Stimulated activated CD8-positive, alpha-beta memory T cell treated with anti-CD3 and anti-CD28 coated beads, Interleukin-4, amount 100 ng/mL, for 4 hours (primary cell): Measurements from ENCODE around the gene CLCN6.

Experiments
- DNase-seq, 2 donors: peaks; one replicate each; pipeline ENCODE4 v3.0.0-alpha.2; 2020; ENCODE audit warnings: low read depth in 2 of 2, low spot score in 1 of 2

Gene CLCN6

DNA sequence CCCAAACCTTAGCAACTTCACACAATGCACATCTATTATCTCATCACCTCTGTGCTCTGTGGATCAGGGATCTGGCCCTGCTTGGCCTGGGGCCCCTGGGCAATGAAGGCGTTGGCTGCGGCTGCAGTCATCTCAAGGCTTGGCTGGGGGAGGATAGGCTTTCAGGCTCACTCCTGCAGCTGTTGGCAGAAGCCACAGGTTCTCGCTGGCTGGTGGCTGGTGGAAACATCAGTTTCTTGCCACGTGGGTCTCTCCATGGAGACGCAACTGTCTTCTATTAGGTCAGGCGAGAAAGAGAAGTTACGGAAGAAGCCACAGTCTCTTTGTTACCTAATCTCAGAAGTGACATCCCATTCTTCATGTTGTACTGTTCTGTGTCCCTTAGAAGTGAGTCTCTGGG is 45.2 kb downstream of the CLCN6 start:
- no peak for DNase-seq

DNA sequence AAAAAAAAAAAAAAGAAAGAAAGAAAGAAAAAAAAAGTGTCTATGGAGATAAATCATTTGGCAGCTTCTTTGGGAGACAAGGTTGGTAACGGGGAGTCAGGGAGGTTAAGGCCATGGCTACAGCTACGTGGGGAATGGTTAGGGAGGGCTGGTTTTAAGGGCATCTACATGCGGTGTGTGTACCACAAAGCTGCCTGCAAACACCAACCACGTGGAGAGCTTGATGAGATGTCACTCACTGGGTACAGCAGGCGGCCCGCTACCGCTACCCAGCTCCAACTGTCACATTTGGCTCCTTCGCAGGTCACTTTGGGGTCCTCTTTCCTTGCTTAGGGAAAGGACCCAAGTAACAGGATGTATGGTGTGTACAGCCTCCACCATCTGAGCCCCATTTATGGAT is 48.5 kb downstream of the CLCN6 start:
- DNase-seq = no peak

DNA sequence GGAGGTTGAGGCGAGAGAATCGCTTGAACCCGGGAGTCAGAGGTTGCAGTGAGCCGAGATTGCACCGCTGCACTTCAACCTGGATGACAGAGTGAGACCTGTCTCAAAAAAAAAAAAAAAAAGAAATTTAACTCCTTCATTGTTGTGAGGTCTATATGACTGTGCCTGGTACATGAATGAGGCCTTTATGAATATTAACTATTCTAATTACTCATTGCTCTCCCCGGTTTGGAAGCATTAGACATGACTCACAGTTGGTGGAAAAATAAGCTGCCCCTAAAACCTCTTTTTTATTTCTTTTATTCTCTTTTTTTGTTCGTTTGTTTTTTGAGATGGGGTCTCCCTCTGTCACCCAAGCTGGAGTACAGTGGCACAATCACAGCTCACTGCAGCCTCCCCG is 49.4 kb downstream of the CLCN6 start:
- no peak for DNase-seq

DNA sequence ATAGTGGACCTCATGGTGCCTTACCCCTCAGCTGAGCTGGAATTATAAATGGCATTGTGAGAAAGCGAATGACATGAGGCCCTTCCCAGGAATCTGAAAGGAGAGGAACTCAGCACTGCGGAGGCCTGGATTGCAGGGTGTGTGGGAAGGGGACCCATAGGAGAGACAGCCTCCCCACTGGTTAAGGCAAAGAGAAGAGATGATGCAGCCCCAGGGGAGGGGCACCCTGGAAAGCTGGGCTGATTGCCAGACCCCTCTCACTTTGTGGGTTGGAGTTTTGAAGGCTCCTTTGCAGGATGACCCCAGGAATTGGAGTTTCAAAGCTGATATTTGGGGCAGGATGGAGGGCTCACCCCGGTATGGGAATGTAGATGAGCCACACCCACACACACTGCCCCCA is 50.7 kb downstream of the CLCN6 start:
- DNase-seq = no peak

DNA sequence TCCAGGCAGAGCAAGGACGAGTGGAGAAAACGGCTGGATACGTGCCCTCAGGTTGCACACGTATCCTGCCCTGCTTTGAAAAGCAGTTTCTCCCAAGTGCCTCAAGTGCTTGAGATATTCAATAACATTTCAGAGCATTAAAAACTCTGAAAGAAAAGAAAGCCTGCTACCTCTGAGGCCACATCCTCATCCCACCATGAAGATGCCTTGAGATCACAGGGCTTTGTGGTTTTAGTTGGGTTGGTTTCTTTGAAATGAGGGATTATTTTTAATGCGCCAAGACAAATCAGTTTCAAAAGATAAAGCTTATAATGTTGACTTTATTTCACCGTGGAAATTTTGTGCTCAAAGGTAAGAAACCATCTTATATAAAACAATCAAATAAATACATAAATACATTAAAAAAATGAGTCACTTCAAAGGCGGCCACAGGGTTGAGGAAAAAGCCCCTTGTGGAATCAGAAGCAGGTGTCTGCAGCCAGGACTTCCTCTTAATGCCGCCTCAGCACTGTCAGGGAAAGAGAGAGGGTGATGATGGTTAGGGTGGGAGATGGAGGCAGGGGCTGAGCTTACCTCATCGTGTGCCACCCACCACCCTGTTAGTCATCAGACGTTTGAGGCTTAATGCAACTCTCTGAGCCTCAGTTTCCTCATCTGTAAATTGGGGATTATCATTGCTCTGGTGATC is 51.3 kb downstream of the CLCN6 start:
- DNase-seq = no peak

DNA sequence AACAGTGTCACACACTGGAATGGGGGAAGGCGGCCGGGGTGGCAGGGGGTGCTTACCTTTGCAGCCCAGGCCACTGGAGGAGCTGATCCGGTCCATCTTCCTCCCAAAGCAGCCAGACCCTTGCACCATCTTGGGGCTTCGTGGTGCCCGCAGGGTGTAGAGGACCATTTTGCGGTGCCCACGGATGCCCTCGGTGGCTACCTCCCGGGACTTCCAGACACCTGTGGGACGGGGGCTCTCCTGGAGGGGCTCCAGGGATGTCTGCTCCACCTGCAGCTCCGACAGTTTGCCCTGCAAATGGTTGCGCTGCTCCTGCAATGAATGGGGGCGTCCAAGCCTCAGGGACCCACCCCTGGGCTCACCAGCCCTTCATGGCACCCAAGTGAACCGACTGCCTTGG is 52.2 kb downstream of the CLCN6 start:
- DNase-seq = no peak

DNA sequence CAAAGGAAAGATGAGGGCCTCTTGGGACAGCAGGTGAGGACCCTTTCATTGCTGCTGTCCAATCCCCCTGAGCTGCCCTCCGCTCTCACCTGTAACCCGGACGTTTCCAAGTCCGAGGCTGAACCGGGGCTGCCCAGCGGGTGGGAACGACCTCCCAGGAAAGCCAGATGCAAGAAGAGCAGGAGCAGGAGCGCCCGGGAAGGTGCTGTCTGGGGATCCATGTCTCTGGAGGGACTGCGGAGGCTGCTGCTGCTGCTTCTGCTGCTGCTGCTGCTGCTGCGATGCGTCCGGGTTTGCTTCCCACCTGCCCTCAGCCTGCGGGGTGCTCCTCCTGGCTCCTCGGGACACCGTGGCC is 52.6 kb downstream of the CLCN6 start, which contains the start of gene NPPB:
NPPB (minus strand) TSS at position 333 of the 355 bp plus-strand sequence; CDS start at position 221, 112 bp downstream.
- DNase-seq = no peak

DNA sequence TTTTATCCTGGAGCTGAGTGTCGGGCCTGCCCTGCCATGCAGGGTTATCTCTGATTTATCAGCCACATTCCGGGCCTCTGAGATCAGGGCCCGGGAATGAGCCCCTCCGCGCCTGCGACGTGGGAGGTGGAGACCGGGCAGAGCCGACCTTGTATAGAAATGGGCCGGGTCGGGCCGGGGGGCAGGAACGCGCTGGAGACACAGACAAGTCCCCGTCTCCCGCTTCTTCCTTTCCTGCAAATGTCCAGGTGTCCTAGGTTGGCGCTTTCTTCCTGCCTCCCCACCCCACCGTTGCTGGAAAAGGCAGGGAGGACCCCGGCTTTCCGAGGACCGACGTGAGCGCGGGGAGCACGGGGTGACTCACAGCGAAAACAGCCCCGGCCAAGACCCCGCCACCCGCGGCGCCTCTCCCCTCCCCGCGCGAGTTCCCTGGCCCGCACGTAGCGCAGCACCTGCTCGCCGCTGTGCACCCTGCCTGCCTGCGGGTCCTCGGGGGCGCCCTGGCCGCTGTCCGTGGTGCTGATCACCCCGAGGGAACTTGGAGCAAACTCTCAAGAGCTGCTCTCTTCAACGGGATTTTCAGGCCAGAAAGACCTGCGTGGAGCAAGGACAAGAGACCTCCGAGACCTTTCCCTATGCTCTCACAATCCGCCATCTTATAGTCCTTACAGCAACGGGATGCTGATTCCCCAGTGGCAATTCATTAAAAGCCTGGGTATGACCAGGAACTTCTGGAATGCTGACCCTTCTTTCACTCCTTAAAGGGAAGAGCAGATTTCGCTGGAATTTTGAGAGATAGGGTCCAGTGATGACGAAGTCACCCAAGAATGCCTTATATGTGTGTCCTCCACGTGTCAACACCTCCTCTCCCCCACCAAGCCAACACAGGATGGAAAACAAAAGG is 53.2 kb downstream of the CLCN6 start:
- DNase-seq = peak; percentile 7 to 23

DNA sequence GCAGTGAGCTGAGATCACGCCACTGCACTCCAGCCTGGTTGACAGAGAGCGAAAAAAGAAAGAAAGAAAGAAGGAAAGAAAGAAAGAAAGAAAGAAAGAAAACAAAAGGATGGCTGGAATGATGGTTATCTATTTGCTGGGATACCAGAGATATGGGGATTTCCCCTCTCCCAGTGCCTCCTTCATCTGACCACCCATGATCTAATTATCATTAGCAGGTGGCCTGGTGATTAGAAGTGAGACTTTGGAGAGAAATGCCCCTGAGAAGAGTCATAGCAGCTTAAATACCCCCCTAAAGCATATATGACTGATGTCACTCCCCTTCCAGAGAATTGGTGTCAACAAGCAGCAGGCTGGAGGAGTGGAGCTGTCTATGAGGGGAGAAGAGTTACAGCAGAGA is 54.1 kb downstream of the CLCN6 start:
- no peak for DNase-seq

DNA sequence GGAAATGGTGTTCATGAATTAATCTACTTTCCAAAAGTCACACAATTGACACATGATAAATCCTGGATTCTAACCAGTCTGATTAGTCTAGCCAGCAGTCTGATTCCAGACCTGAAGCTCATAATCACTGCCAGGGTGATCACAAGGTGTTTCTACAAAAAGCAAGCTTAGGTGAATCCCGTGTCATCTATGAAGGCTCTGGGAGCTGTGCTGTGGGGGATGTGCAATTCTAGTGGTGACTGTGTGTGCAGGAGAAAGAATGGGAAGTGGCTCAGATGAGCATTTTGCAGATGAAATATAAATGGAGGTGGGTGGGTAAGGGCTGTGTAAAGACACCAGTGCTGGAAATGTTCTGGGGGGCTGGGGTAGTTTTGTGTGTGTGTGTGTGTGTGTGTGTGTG is 54.6 kb downstream of the CLCN6 start:
- no peak for DNase-seq

DNA sequence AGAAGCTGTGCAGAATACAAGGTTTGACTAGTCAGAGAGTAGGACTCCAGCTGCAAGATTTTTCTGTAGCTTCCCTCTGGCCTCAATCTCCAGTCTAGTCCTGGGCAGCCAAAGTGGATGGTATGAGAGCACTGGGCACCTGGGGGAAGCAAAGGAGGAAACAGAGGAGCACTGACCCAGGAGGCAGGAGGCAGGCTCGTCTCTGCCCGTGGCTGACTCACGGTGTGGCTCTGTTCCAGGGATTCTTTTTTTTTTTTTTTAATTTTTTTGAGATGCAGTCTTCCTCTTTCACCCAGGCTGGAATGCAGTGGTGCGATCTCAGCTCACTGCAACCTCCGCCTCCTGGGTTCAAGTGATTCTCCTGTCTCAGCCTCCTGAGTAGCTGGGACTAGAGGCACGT is 56.9 kb downstream of the CLCN6 start:
- DNase-seq = no peak

DNA sequence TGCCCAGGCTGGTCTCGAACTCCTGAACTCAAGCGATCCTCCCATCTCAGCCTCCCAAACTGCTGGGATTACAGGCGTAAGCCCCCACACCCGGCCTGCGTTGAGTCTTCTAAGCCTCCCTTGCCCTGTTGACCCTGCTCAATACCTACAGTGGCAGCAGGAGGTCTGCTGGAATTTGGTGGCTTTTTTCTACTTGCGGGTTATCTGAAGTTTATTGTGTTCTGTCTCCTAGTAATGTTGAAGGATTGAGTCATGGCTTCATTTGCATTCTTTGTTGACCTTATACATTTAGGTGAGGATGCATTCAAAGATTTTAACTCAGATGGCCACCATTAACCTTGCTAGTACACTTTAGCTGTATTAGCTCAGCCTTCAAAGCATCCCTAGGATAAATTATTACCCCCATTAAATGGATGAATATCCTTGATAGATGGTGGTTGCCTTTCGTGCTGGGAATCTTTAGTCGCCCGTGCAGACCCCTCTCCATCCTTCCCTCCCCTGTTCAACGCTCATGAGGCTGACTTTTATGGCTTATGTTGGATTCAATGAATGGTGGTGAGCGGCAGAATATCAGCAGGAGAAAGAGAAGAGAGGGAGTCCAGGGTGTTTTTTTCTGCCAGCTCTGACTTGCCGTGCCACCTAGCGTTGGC is 62.5 kb downstream of the CLCN6 start:
- DNase-seq = no peak

DNA sequence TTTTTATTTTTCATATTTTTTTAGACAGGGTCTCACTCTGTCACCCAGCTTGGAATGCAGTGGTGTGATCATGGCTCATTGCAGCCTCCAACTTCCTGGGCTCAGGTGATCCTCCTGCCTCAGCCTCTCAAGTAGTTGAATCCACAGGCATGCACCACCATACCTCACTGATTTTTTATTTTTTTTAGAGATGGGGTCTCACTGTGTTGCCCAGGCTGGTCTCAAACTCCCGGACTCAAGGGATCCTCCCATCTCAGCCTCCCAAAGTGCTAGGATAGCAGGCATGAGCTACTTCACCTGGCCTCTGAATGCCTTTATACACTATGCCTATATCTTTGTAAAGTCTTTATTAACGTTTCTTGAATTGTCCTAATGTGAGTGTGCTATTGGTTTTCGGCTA is 63.1 kb downstream of the CLCN6 start:
- DNase-seq = no peak

DNA sequence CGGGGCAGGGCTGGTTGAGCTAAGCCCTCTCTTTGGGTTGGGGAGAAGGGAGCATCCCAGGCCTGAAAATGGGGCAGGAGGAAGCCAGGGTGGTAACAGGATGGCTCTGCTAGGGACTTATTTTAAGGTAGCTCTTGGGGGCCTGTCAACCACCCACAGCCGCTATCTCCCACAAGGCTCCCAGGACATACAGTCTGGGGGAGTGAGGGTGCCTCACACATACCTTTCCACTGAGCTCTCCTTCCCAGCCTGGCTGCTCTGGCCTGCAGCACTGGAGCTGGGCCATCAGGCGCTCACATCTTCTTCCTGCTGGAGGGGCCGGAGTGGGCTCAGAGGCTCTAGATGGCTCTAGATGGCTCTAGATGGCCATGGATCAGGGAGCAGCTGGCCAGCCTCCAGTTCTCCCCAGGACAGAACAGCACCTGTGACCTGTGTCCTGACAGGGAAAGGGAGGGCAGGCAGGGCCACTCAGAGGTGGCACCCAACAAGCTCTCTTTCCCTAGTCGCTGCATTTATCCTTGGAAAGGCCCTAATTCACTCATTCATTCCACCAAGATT is 63.7 kb downstream of the CLCN6 start:
- no peak for DNase-seq

DNA sequence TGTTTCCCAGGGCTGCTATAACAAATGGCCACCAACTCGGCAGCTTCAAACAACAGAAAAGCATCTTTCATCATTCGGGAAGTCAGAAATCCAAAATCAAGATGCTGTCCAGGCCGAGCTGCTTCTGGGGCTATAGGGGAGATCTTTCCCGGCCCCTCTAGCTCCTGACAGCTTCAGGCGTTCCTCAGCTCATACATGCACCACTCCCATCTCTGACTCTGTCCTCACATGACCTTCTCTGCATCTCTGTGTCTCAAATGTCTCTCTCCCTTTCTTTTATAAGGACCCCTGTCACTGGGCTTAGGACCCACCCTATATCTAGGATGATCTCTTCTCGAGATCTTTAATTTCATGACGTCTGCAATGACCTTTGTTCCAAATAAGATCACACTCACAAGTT is 66.6 kb downstream of the CLCN6 start:
- DNase-seq = no peak

DNA sequence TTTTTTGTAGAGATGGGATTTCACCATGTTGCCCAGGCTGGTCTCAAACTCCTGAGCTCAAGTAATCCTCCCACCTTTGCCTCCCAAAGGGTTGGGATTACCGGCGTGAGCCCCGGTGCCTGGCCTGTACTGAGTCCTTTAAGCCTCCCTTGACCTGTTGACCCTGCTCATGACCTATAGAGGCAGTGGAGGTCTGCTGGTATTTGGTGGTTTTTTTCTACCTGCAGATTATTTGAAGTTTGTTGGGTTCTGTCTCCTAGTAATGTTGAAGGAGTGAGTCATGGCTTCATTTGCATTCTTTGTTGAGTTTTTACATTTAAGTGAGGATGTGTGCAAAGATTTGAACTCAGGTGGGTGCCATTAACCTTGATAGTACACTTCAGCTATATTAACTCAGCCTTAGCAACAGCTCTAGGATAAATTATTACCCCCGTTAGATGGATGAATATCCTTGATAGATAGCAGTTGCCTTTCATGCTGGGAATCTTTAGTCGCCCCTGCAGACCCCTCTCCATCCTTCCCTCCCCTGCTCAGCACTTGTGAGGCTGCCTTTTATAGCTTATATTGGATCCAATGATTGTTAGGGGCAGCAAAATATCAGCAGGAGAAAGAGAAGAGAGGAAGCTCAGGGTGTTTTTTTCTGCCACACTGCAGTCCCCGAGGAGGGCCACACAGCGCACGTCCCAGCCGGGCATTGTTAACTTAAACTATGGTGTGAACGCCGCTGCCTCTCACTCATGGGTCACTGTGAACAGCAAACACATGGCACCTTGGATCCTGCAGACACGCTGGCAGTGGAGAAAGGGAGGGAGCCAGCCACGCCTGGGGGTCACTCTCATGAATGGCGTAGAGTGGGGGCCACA is 67.6 kb downstream of the CLCN6 start:
- DNase-seq = no peak

DNA sequence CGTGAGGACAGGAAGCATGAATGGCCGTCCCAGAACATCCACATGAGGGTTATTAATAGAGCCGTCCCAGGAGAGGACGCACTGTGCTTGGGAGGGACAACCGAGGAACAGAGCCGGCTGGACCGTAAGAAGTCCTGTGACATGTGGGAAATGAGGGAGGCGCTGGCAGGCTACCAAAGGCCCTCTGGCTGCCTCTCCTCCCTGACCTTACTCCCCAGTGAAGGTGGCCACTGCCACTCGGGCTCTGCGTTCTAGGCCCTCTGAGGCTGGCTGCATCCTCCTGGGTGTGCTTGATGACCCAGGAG is 68.2 kb downstream of the CLCN6 start:
- DNase-seq = no peak

DNA sequence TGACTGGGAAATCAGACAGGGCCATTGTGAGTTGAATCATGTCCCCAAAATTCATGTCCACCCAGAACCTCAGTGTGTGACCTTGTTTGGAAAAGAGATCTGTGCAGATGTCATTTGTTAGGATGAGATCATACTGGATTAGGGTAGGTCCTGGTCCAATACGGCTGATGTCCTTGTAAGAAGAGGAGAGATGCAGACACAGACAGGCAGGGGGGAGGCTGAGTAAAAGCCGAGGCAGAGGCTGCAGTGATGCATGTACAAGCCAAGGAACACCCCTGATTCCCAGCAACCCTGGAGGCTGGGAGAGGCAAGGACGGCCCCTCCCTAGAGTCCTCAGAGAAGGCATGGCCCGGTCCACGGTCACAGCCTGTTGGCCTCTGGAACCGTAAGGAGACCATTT is 68.6 kb downstream of the CLCN6 start:
- DNase-seq = no peak

DNA sequence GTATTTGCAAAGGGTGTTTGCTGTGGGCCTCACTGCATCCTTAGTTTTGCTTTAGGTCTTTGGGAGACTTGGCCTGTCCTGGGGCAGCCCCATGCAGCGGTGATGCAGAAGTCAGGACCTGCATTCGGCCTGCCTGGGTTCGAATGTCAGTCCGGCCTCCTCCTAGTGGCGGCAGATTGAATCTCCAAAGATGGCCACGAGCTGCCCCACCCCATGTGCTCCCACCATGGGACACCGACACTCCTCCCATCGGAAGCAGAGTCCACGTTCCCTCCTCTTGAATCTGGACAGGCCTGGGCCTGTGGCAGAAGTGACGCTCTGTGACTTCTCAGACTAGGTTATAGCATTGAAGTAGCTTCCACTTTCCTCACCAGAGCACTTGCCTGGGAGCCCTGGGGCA is 69.1 kb downstream of the CLCN6 start:
- no peak for DNase-seq

DNA sequence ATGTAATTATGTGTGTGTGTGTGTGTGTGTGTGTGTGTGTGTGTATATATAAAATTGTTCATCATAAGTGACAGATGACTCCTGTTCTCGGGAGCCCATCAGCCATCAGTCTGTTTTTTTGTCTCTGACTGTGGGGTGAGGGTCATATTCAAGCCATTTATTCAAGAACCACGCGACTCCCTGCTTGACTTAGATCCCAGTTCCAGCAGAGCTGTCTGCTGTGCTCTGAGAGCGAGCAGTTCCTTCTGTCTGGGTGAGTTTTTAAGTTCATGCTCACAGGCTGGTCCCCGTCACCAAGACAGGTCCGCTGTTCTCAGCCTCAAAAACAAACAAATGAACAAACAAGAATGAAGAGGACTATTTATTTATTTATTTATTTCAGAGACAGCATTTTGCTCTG is 71.1 kb downstream of the CLCN6 start:
- DNase-seq = no peak
